Skin of body (tissue), 2 donors: ENCODE measurements around the gene NOVA1. TPM values are rescaled to one million over a fixed set of nuclear protein-coding genes. Genes with fewer than 3 reads are reported as not detected.

ENCODE experiments used
- DNase-seq: peaks from one replicate; lab custom pipeline; 2025; lab: John Stamatoyannopoulos, UW
- total RNA-seq: library from RNA; depleted of rRNA; stranded (reverse); fragments of >200 nt; gene quantifications from one replicate; pipeline ENCODE4 v1.2.3, GENCODE V29; 2014

The NOVA1 gene
- total RNA-seq, 1 donor from 2014 or later = 11.5 TPM

- DNase-seq = peak; percentile 16
These were observed 3.7 kb downstream of the NOVA1 start for GRCh38 chr14:26594148-26594547.

- DNase-seq = no peak
These were observed 4.5 kb downstream of the NOVA1 start for GRCh38 chr14:26593357-26593756.

- DNase-seq = no peak
These were observed 7.9 kb downstream of the NOVA1 start for GRCh38 chr14:26589925-26590324.

- no peak for DNase-seq
These were observed 20.1 kb downstream of the NOVA1 start for GRCh38 chr14:26577711-26578110.

- no peak for DNase-seq
These were observed 43.6 kb downstream of the NOVA1 start for GRCh38 chr14:26554069-26554772.

GRCh38 chr14:26549571-26549970 is 48.3 kb downstream of the NOVA1 start:
- no peak for DNase-seq

- DNase-seq = peak; percentile 13
These were observed 49.4 kb downstream of the NOVA1 start for GRCh38 chr14:26548406-26548805.

- DNase-seq = no peak
These were observed 59.7 kb downstream of the NOVA1 start for GRCh38 chr14:26538176-26538575.

GRCh38 chr14:26531894-26532293 is 65.9 kb downstream of the NOVA1 start:
- no peak for DNase-seq

GRCh38 chr14:26528415-26529182 is 69.2 kb downstream of the NOVA1 start:
- peak; percentile 14 for DNase-seq

GRCh38 chr14:26527095-26527494 is 70.7 kb downstream of the NOVA1 start:
- no peak for DNase-seq

GRCh38 chr14:26526137-26526536 is 71.7 kb downstream of the NOVA1 start:
- peak; percentile 94 for DNase-seq

- DNase-seq = peak; percentile 86
These were observed 72.7 kb downstream of the NOVA1 start for GRCh38 chr14:26525085-26525484.

- no peak for DNase-seq
These were observed 74.9 kb downstream of the NOVA1 start for GRCh38 chr14:26522967-26523366.

GRCh38 chr14:26517771-26518170 is 80.1 kb downstream of the NOVA1 start:
- DNase-seq = no peak

- no peak for DNase-seq
These were observed 97.8 kb downstream of the NOVA1 start for GRCh38 chr14:26500028-26500427.

GRCh38 chr14:26499546-26499945 is 98.3 kb downstream of the NOVA1 start:
- DNase-seq = no peak

- DNase-seq = no peak
These were observed 110.9 kb downstream of the NOVA1 start for GRCh38 chr14:26486922-26487321.

GRCh38 chr14:26484562-26484961 is 113.3 kb downstream of the NOVA1 start:
- DNase-seq = no peak

- no peak for DNase-seq
These were observed 118.9 kb downstream of the NOVA1 start for GRCh38 chr14:26478967-26479366.

GRCh38 chr14:26466862-26467261 is 131.0 kb downstream of the NOVA1 start:
- DNase-seq = no peak

- DNase-seq = peak; percentile 30
These were observed 134.7 kb downstream of the NOVA1 start for GRCh38 chr14:26463136-26463535.

- no peak for DNase-seq
These were observed 143.7 kb downstream of the NOVA1 start for GRCh38 chr14:26454105-26454504.
